Measurements from ENCODE around the gene KPRP.
A peak's percentile ranks its signal among the peaks of the same experiment; 100 is the strongest.

KPRP gene

GRCh38 chr1:152770411-152770810, 12.6 kb downstream of the KPRP start:
- no peak for DNase-seq (ENCODE audit: low spot score)
- no peak for FAIRE-seq

GRCh38 chr1:152774875-152775274, 17.1 kb downstream of the KPRP start, which contains the start of gene LCE1F:
TSS of gene LCE1F (plus strand) at chr1:152775140. CDS start at chr1:152776372, 1,232 bp downstream.
- FAIRE-seq (no peak), DNase-seq (ENCODE audit: low spot score) (no peak)

- no peak for DNase-seq (ENCODE audit: low spot score)
- FAIRE-seq = no peak
Measured at GRCh38 chr1:152776361-152776760, 18.5 kb downstream of the KPRP start.

GRCh38 chr1:152777510-152778137, 19.8 kb downstream of the KPRP start:
- no peak for DNase-seq (ENCODE audit: low spot score)
- no peak for FAIRE-seq

- DNase-seq (ENCODE audit: low spot score) = no peak
- FAIRE-seq = peak; percentile 37
Measured at GRCh38 chr1:152783095-152783494, 25.3 kb downstream of the KPRP start.

- FAIRE-seq (no peak), DNase-seq (ENCODE audit: low spot score) (no peak)
Measured at GRCh38 chr1:152786077-152786476, 28.3 kb downstream of the KPRP start, which contains the start of gene LCE1E. TSS of gene LCE1E (plus strand) at chr1:152786257. CDS start at chr1:152787300, 1,043 bp downstream.

- no peak for FAIRE-seq
- no peak for DNase-seq (ENCODE audit: low spot score)
Measured at GRCh38 chr1:152795686-152796085, 37.9 kb downstream of the KPRP start.

- DNase-seq (ENCODE audit: low spot score) (no peak), FAIRE-seq (no peak)
Measured at GRCh38 chr1:152796421-152796820, 38.6 kb downstream of the KPRP start, which contains the start of gene LCE1D. TSS of gene LCE1D (plus strand) at chr1:152796721. CDS start at chr1:152797795, 1,074 bp downstream.

- no peak for FAIRE-seq
- no peak for DNase-seq (ENCODE audit: low spot score)
Measured at GRCh38 chr1:152801333-152801732, 43.5 kb downstream of the KPRP start.

- FAIRE-seq = no peak
- DNase-seq (ENCODE audit: low spot score) = no peak
Measured at GRCh38 chr1:152806576-152806975, 48.8 kb downstream of the KPRP start, which contains the start of gene LCE1C. TSS of gene LCE1C (minus strand) at chr1:152806651. CDS start at chr1:152805478, 1,173 bp downstream.

GRCh38 chr1:152811050-152811449, 53.2 kb downstream of the KPRP start:
- DNase-seq (ENCODE audit: low spot score) (no peak), FAIRE-seq (no peak)
